Endothelial cell of umbilical vein (primary cell): Measurements from ENCODE around the gene ETFA. TPM values are rescaled to one million over a fixed set of nuclear protein-coding genes. Genes with fewer than 3 reads are reported as not detected.

ENCODE experiments used
- BruUV-seq: library from RNA; stranded (reverse); fragments of 400-500 nt; replicated peaks from 2 replicates; lab custom pipeline; 2021; lab: Mats Ljungman, UMichigan
- CTCF ChIA-PET: fragments of 300-600, 350-600 bp; sonication (Branson Sonifier 250); formaldehyde crosslinking; loops from one replicate; lab custom pipeline; 2021; ENCODE audit warnings: antibody characterized with exemption, inconsistent platforms; lab: Charles Lee
- POLR2A ChIA-PET: fragments of 300-600, 350-600 bp; sonication (Branson Sonifier 250); formaldehyde crosslinking; loops from one replicate; lab custom pipeline; 2021; ENCODE audit warnings: antibody characterized with exemption, inconsistent platforms; lab: Charles Lee
- DNase-seq: peaks from one replicate; pipeline ENCODE4 v3.0.0-alpha.2; 2011; ENCODE audit warnings: low read depth, low spot score
- FAIRE-seq: peaks from 2 replicates; lab custom pipeline; 2011; peaks lifted over from hg19 to GRCh38; lab: Jason Lieb, UNC
- H2AFZ ChIP-seq: 2 replicates; pipeline ENCODE4 v1.6.0; 2012; ENCODE audit warnings: low read depth, low read length, control low read depth, inconsistent platforms
- H3K27ac ChIP-seq: 2 replicates; pipeline ENCODE4 v1.5.1; 2011; ENCODE audit warnings: low read depth, mild to moderate bottlenecking, control low read depth, low read length, moderate library complexity; ENCODE audit not compliant: insufficient read depth
- H3K27me3 ChIP-seq, 2 experiments: 2 replicates each; pipeline versions ENCODE4 v1.6.0 to v1.6.1; 2011; ENCODE audit warnings: low read length in 2 of 2, mixed read lengths in 1 of 2; ENCODE audit not compliant: control insufficient read depth in 2 of 2, insufficient read depth in 2 of 2
- H3K36me3 ChIP-seq, 2 experiments: 2 replicates in 1 of 2; 3 replicates in 1 of 2; pipeline ENCODE4 v1.5.1; 2011; ENCODE audit warnings: low read length in 2 of 2, mild to moderate bottlenecking in 1 of 2, moderate library complexity in 1 of 2; ENCODE audit not compliant: control insufficient read depth in 2 of 2, insufficient read depth in 2 of 2; ENCODE audit errors: extremely low read depth in 1 of 2
- H3K4me1 ChIP-seq: 3 replicates; pipeline ENCODE4 v1.5.1; 2011; ENCODE audit warnings: mild to moderate bottlenecking, low read length; ENCODE audit not compliant: control insufficient read depth, insufficient read depth; ENCODE audit errors: extremely low read depth
- H3K4me2 ChIP-seq: 2 replicates; pipeline ENCODE4 v1.6.1; 2011; ENCODE audit warnings: low read length, control low read depth, mixed read lengths; ENCODE audit not compliant: insufficient read depth
- H3K4me3 ChIP-seq, 3 experiments: fragments of 200-600 bp in 1 of 3; sonication (generic), shearing (Covaris generic) in 1 of 3; replicated peaks in 1 of 3; 2 replicates each; pipeline ENCODE4 v1.5.1; 2011 to 2016; ENCODE audit warnings: control low read depth in 3 of 3, low read length in 3 of 3, mild to moderate bottlenecking in 2 of 3, inconsistent platforms in 1 of 3, low read depth in 1 of 3, moderate library complexity in 1 of 3; ENCODE audit not compliant: insufficient read depth in 1 of 3
- H3K79me2 ChIP-seq: 2 replicates; pipeline ENCODE4 v1.6.0; 2012; ENCODE audit warnings: low read length, inconsistent platforms; ENCODE audit not compliant: control insufficient read depth, insufficient read depth
- H3K9ac ChIP-seq: replicated peaks from 2 replicates; pipeline ENCODE3; 2011; ENCODE audit warnings: low read length, control low read depth; ENCODE audit not compliant: insufficient read depth; ENCODE audit errors: extremely low read depth
- H3K9me1 ChIP-seq: replicated peaks from 3 replicates; pipeline ENCODE4 v1.6.0; 2011; ENCODE audit warnings: mild to moderate bottlenecking, low read length; ENCODE audit not compliant: control insufficient read depth, insufficient read depth; ENCODE audit errors: extremely low read depth
- H3K9me3 ChIP-seq: replicated peaks from 2 replicates; pipeline ENCODE4 v1.5.1; 2012; ENCODE audit warnings: low read length, inconsistent platforms; ENCODE audit not compliant: control insufficient read depth, insufficient read depth
- H4K20me1 ChIP-seq: replicated peaks from 2 replicates; pipeline ENCODE3; 2011; ENCODE audit warnings: mild to moderate bottlenecking, low read length; ENCODE audit not compliant: control insufficient read depth, insufficient read depth; ENCODE audit errors: extremely low read depth
- EZH2 ChIP-seq: IDR thresholded peaks from 2 replicates; pipeline ENCODE4 v1.6.1; 2012; ENCODE audit warnings: borderline replicate concordance, low read depth, mild to moderate bottlenecking, moderate library complexity, low read length, inconsistent platforms; ENCODE audit not compliant: severe bottlenecking
- FOS ChIP-seq: IDR thresholded peaks from 2 replicates; pipeline ENCODE4 v1.6.1; 2011; ENCODE audit warnings: mild to moderate bottlenecking, low read length, moderate library complexity, borderline replicate concordance; ENCODE audit not compliant: insufficient read depth
- GATA2 ChIP-seq: IDR thresholded peaks from 2 replicates; pipeline ENCODE4 v1.7.0; 2011; ENCODE audit warnings: low read depth, mild to moderate bottlenecking, moderate library complexity, mixed read lengths, low read length; ENCODE audit not compliant: insufficient read length, insufficient read depth
- POLR2A ChIP-seq: IDR thresholded peaks from 2 replicates; pipeline ENCODE4 v1.6.1; 2012; ENCODE audit warnings: low read depth, mild to moderate bottlenecking, control low read depth, low read length
- POLR2AphosphoS5 ChIP-seq: IDR thresholded peaks from 2 replicates; pipeline ENCODE4 v1.6.1; 2012; ENCODE audit warnings: low read depth, mild to moderate bottlenecking, control low read depth, low read length, moderate library complexity; ENCODE audit not compliant: insufficient read depth
- dilution Hi-C: fragments of 300-500 bp; cut with MboI; formaldehyde crosslinking; loops from one replicate; pipeline ENCODE4 v1.15.0; 2019; ENCODE audit warnings: low sequenced_read_pairs; ENCODE audit not compliant: extremely low pct_ligation_motif_present
- intact Hi-C: fragments of 100-400 bp; cut with micrococcal nuclease; formaldehyde crosslinking; loops from one replicate; pipeline ENCODE4 v1.10.0; 2022
- polyA plus RNA-seq, 4 experiments: library from polyadenylated mRNA; depleted of rRNA in 3 of 4; stranded (reverse) in 3 of 4; unstranded in 1 of 4; fragments of >200 nt; gene quantifications; 2 replicates each; pipeline versions ENCODE4 v1.2.1 to v1.2.3, GENCODE V29; 2011 to 2012; ENCODE audit warnings: missing spikeins in 1 of 4
- total RNA-seq: library from RNA; stranded (reverse); gene quantifications from 2 replicates; pipeline ENCODE4 v1.2.3, GENCODE V29; 2021

ETFA gene
- total and polyA plus RNA-seq, 2 donors (not counting 3 experiments of a cell fraction or from before 2014, with no cell fraction given), result 102 to 116 TPM

DNA sequence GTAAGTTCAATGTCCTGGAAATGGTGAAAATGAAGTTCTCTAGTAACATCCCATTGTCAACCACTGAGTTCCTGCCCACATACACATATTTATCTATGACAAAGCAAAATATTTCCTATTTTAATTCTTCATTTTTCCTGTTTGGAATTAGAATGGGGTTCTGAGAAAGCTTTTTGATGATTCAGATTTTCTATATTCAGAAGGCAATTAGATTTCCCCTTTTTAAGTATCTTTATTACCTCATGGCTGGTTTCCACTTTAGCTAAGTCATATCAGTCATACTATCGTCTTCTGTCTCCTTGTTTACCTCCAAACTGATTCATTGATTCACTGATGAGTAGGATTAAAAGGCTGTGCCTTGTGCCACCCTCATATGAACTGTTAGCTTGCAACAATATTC, 17.9 kb downstream of the ETFA start:
- DNase-seq (peak; percentile 59), FAIRE-seq (no peak)
- no peak overlapping the region for H3K9ac ChIP-seq
- no peak overlapping the region for H3K27ac ChIP-seq
- no peaks in the 10 kb centered on the region for H3K9me3 ChIP-seq
- intact Hi-C loops (no loop called here), dilution Hi-C loops (no loop called here)
- H3K9me1 ChIP-seq, result no peaks in the 10 kb centered on the region
- no peak overlapping the region for H2AFZ ChIP-seq
- peaks cover 22% of the 10 kb centered on the region for H3K79me2 ChIP-seq
- TF ChIP-seq FOS (peak; percentile 34), GATA2 (no peak)
- no peaks in the 10 kb centered on the region for H3K36me3 ChIP-seq
- H3K4me1 ChIP-seq, result peaks cover 12% of the 10 kb centered on the region
- peaks cover 2% of the 10 kb centered on the region for H4K20me1 ChIP-seq
- H3K4me3 ChIP-seq, result no peak overlapping the region
- no peaks in the 10 kb centered on the region for H3K27me3 ChIP-seq
- BruUV-seq, result no TSS peak
- H3K4me2 ChIP-seq, result peak overlapping the region; percentile 25
- POLR2A ChIA-PET, result interaction anchor here (0.6 kb wide), 1 partner anchor 52 kb away, joined by 7 read pairs; no protein-coding TSS in a partner anchor
- CTCF ChIA-PET, result interaction anchor here (1.1 to 2.1 kb wide), 4 partner anchors 9 to 102 kb away, joined by 3 to 6 read pairs (median 4); no protein-coding TSS in a partner anchor

DNA sequence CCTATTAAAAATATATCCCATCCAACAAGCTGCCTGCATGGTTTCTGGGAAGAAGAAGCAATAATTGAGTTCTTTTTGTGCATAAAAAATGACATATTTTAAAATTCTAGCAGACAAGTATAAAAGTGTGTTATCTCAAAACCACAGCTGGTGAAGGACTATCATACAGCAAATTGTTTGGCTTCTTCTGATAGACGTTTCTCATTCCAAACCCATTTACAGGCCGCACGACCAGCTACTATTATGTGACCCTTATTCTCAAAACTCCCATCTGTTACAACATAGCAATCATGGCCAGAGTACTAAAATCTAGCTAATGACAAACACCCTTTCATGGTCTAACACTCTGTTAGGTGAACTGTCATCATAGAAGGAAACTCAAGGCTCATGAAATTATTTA, 21.7 kb downstream of the ETFA start:
- H3K9me3 ChIP-seq, result no peaks in the 10 kb centered on the region
- no peak overlapping the region for H3K4me3 ChIP-seq
- H3K27ac ChIP-seq, result no peak overlapping the region
- dilution Hi-C loops (no loop called here), intact Hi-C loops (loop anchor here (10.0 kb wide), 1 partner anchor 55 kb away; no protein-coding TSS in a partner anchor)
- no peak overlapping the region for H2AFZ ChIP-seq
- CTCF ChIA-PET, result interaction anchor here (0.9 to 1.7 kb wide), 6 partner anchors 9 to 40 kb away, joined by 3 to 7 read pairs (median 4); no protein-coding TSS in a partner anchor
- no peaks in the 10 kb centered on the region for H3K9me1 ChIP-seq
- H3K9ac ChIP-seq, result no peak overlapping the region
- H3K27me3 ChIP-seq, result no peaks in the 10 kb centered on the region
- POLR2A ChIA-PET, result no interaction called here
- H4K20me1 ChIP-seq, result no peaks in the 10 kb centered on the region
- TF ChIP-seq EZH2 (no peak), POLR2AphosphoS5 (no peak), POLR2A (no peak)
- no peak for DNase-seq
- H3K4me1 ChIP-seq, result peaks cover 12% of the 10 kb centered on the region
- H3K4me2 ChIP-seq, result no peak overlapping the region
- peaks cover 3 to 4% of the 10 kb centered on the region in 2 experiments for H3K36me3 ChIP-seq
- no TSS peak for BruUV-seq
- peaks cover 7% of the 10 kb centered on the region for H3K79me2 ChIP-seq
- FAIRE-seq, result no peak
